K562 (cell line): ENCODE data around the gene ART1. TPM values are rescaled to one million over a fixed set of nuclear protein-coding genes. Genes with fewer than 3 reads are reported as not detected.

Experiments used
- CAMTA2 ChIP-seq: fragments of 250-450 bp; sonication (Bioruptor Pico); conservative IDR thresholded peaks from 2 replicates; pipeline ENCODE4 v1.5.1; 2022
- CREB3 ChIP-seq: fragments of 450-650 bp; conservative IDR thresholded peaks from 2 replicates; pipeline ENCODE4 v1.6.1; 2016; ENCODE audit warnings: missing genetic modification characterization, low read depth, mild to moderate bottlenecking, missing compliant biosample characterization, moderate library complexity
- KDM5B ChIP-seq: fragments of 200-600 bp; sonication (generic); IDR thresholded peaks from 2 replicates; pipeline ENCODE4 v1.6.1; 2012; ENCODE audit warnings: low read depth, mild to moderate bottlenecking, moderate library complexity, low read length, control low read depth, inconsistent platforms; ENCODE audit not compliant: insufficient replicate concordance
- KLF13 ChIP-seq: fragments of 450-650 bp; IDR thresholded peaks from 2 replicates; pipeline ENCODE4 v1.6.1; 2016; ENCODE audit warnings: missing genetic modification characterization, low read depth, mild to moderate bottlenecking, missing compliant biosample characterization, moderate library complexity, borderline replicate concordance
- MCM7 ChIP-seq, 2 experiments: fragments of 450-650 bp; IDR thresholded peaks; 2 replicates each; pipeline ENCODE4 v1.6.1; 2016 to 2018
- MIER1 ChIP-seq: fragments of 450-650 bp; IDR thresholded peaks from 2 replicates; pipeline ENCODE4 v1.6.1; 2016; ENCODE audit warnings: antibody characterized with exemption, mild to moderate bottlenecking, low read depth
- MNT ChIP-seq, 2 experiments: fragments of 450-650 bp; conservative IDR thresholded peaks; 2 replicates each; pipeline ENCODE4 v1.6.1; 2017; ENCODE audit warnings: mild to moderate bottlenecking in 2 of 2, moderate library complexity in 2 of 2
- NCOA4 ChIP-seq: fragments of 450-650 bp; IDR thresholded peaks from 2 replicates; pipeline ENCODE4 v1.6.1; 2018; ENCODE audit warnings: mild to moderate bottlenecking; ENCODE audit not compliant: partially characterized antibody
- NEUROD1 ChIP-seq: fragments of 150-350 bp; IDR thresholded peaks from 2 replicates; pipeline ENCODE4 v1.6.1; 2014; ENCODE audit warnings: borderline replicate concordance, low read length, low read depth; ENCODE audit not compliant: partially characterized antibody
- POLR2B ChIP-seq: fragments of 450-650 bp; IDR thresholded peaks from 2 replicates; pipeline ENCODE4 v1.6.1; 2018; ENCODE audit warnings: low read depth; ENCODE audit not compliant: partially characterized antibody
- POLR3G ChIP-seq: IDR thresholded peaks from 2 replicates; pipeline ENCODE4 v1.6.1; 2011; ENCODE audit not compliant: insufficient read length, insufficient replicate concordance; ENCODE audit errors: extremely low read depth
- SMAD4 ChIP-seq: fragments of 250-450 bp; sonication (Bioruptor Pico); conservative IDR thresholded peaks from 2 replicates; pipeline ENCODE4 v1.8.0; 2021; ENCODE audit warnings: inconsistent platforms, mild to moderate bottlenecking, moderate library complexity
- SMARCE1 ChIP-seq: fragments of 450-650 bp; IDR thresholded peaks from 2 replicates; pipeline ENCODE4 v1.7.1; 2016; ENCODE audit warnings: mild to moderate bottlenecking
- STAT5A ChIP-seq: IDR thresholded peaks from 2 replicates; pipeline ENCODE4 v1.6.1; 2012; ENCODE audit warnings: low read length, inconsistent platforms, borderline replicate concordance
- TAF7 ChIP-seq: fragments of 450-650 bp; IDR thresholded peaks from 2 replicates; pipeline ENCODE4 v1.6.1; 2016; ENCODE audit warnings: missing genetic modification characterization, missing compliant biosample characterization
- TCF7L2 ChIP-seq: fragments of 150-350 bp; IDR thresholded peaks from 2 replicates; pipeline ENCODE4 v1.6.1; 2016; ENCODE audit warnings: low read depth, mild to moderate bottlenecking, low read length, moderate library complexity
- TRIM28 ChIP-seq: fragments of 450-650 bp; IDR thresholded peaks from 2 replicates; pipeline ENCODE4 v1.6.1; 2017
- UBTF ChIP-seq, 2 experiments: IDR thresholded peaks; 2 replicates each; pipeline ENCODE4 v1.6.1; 2012; ENCODE audit warnings: improper control_type of control experiment in 2 of 2, low read depth in 2 of 2, low read length in 2 of 2, borderline replicate concordance in 1 of 2
- ZFP36 ChIP-seq: fragments of 150-350 bp; IDR thresholded peaks from 2 replicates; pipeline ENCODE4 v1.6.1; 2018; ENCODE audit warnings: low read length, low read depth; ENCODE audit not compliant: partially characterized antibody
- ZFX ChIP-seq: sonication (generic); formaldehyde crosslinking; IDR thresholded peaks from 2 replicates; pipeline ENCODE4 v1.8.0; 2022; ENCODE audit warnings: mild to moderate bottlenecking, missing genetic modification reagents, moderate library complexity
- ZNF395 ChIP-seq: fragments of 200-800 bp; sonication (Bioruptor generic); IDR thresholded peaks from 2 replicates; pipeline ENCODE4 v1.6.1; 2017; ENCODE audit warnings: missing genetic modification characterization, missing compliant biosample characterization
- ZNF766 ChIP-seq: fragments of 200-800 bp; sonication (Bioruptor generic); conservative IDR thresholded peaks from 2 replicates; pipeline ENCODE4 v1.6.1; 2016; ENCODE audit warnings: missing genetic modification characterization, missing compliant biosample characterization
- polyA plus RNA-seq, 8 experiments: library from polyadenylated mRNA; depleted of rRNA in 4 of 8; stranded (reverse) in 5 of 8; unstranded in 3 of 8; fragments of >200 nt; fragmentation: Nextera tagmentation in 2 of 8; fragmentation: Illumina TruSeq in 1 of 8; extraction: Ambion mirVana in 2 of 8; extraction: Trizol in 1 of 8; gene quantifications; 2 replicates each; pipeline versions ENCODE4 v1.2.1 to v1.2.3, GENCODE V29; 2011 to 2014; ENCODE audit warnings: inconsistent platforms in 1 of 8, missing spikeins in 1 of 8
- total RNA-seq, 7 experiments: library from RNA; depleted of rRNA in 6 of 7; stranded (reverse); fragments of >200 nt in 6 of 7; fragmentation: Illumina TruSeq in 2 of 7; extraction: Trizol in 2 of 7; gene quantifications; 2 replicates each; pipeline versions ENCODE4 v1.2.1 to v1.2.3, GENCODE V29; 2011 to 2021; ENCODE audit warnings: low replicate concordance in 1 of 7

ART1 gene
- total and polyA plus RNA-seq, 9 of the 15 experiments (the other 6 are each of a cell fraction or from before 2014, with no cell fraction given), result not detected

- no peak for TF ChIP-seq CREB3 (tag)
- no peak for TF ChIP-seq POLR3G
- no peak for TF ChIP-seq CAMTA2 (CRISPR knock-in tag)
- peak; percentile 69; the same call in 1 of the 2 replicates for TF ChIP-seq SMARCE1
- no peak for TF ChIP-seq KLF13 (tag)
- no peak for TF ChIP-seq ZNF766
- TF ChIP-seq POLR2B, result no peak
- TF ChIP-seq STAT5A, result no peak
- no peak for TF ChIP-seq MCM7 (IDR thresholded peaks at IDR 0.05)
- TF ChIP-seq TCF7L2, result no peak
- no peak for TF ChIP-seq TAF7
- peak; percentile 67 for TF ChIP-seq ZFP36
- no peak for TF ChIP-seq SMAD4 (CRISPR knock-in tag)
- no peak for TF ChIP-seq TRIM28
- TF ChIP-seq NCOA4, result no peak
- no peak for TF ChIP-seq ZNF395
- no peak for TF ChIP-seq KDM5B
- no peak for TF ChIP-seq MNT (conservative IDR thresholded peaks at IDR 0.05)
- no peak for TF ChIP-seq UBTF (IDR thresholded peaks at IDR 0.05; ENCODE audit: borderline replicate concordance in 1 of 2, low read depth in 2 of 2, low read length in 2 of 2)
- TF ChIP-seq NEUROD1, result no peak
- TF ChIP-seq MIER1, result no peak
- no peak for TF ChIP-seq ZFX
Measured at GRCh38 chr11:3613998-3614741, 30.8 kb upstream of the ART1 start (continued).
